ENCODE results near the gene TANC1.

DNA sequence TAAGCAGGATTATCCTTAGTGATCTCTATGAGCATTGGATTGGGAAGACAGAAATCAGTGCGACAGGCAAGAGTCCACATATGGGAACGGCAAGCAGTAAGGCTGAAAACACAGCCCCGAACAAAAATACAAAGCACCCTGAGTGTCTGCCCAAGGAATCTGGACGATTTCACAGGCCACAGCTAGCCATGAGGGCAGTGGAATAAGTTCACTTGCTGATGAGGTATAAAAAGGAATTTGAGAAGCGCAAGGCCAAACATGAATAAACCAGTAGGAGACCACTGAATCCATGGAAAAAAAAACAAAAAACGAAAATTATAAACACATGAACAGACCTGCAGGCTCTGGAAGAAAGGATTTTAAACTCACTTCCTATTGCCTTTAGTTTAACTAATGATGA lies 293.8 kb downstream of the TANC1 start:
- no peak for TF ChIP-seq POLR2AphosphoS5 (IDR thresholded peaks at IDR 0.05; ENCODE audit: low read depth, low read length)
- TF ChIP-seq, protein P1, sequence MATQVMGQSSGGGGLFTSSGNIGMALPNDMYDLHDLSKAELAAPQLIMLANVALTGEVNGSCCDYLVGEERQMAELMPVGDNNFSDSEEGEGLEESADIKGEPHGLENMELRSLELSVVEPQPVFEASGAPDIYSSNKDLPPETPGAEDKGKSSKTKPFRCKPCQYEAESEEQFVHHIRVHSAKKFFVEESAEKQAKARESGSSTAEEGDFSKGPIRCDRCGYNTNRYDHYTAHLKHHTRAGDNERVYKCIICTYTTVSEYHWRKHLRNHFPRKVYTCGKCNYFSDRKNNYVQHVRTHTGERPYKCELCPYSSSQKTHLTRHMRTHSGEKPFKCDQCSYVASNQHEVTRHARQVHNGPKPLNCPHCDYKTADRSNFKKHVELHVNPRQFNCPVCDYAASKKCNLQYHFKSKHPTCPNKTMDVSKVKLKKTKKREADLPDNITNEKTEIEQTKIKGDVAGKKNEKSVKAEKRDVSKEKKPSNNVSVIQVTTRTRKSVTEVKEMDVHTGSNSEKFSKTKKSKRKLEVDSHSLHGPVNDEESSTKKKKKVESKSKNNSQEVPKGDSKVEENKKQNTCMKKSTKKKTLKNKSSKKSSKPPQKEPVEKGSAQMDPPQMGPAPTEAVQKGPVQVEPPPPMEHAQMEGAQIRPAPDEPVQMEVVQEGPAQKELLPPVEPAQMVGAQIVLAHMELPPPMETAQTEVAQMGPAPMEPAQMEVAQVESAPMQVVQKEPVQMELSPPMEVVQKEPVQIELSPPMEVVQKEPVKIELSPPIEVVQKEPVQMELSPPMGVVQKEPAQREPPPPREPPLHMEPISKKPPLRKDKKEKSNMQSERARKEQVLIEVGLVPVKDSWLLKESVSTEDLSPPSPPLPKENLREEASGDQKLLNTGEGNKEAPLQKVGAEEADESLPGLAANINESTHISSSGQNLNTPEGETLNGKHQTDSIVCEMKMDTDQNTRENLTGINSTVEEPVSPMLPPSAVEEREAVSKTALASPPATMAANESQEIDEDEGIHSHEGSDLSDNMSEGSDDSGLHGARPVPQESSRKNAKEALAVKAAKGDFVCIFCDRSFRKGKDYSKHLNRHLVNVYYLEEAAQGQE (IDR thresholded peaks at IDR 0.05; ENCODE audit: insufficient read depth in 1 of 2, low read depth in 2 of 2, low read length in 2 of 2), result no peak
- TF ChIP-seq TAF1 (IDR thresholded peaks at IDR 0.05; ENCODE audit: borderline replicate concordance, insufficient read depth, low read length), result no peak

Measured in PFSK-1 (cell line).